GM21526 (cell line): ENCODE measurements around the gene SORCS2.

Experiments used
- ATAC-seq: cut with Tn5 transposase; IDR thresholded peaks from one replicate; pipeline ENCODE4 v1.9.1; 2021; ENCODE audit warnings: moderate library complexity; ENCODE audit not compliant: unreplicated experiment, low FRiP score

The SORCS2 gene

DNA sequence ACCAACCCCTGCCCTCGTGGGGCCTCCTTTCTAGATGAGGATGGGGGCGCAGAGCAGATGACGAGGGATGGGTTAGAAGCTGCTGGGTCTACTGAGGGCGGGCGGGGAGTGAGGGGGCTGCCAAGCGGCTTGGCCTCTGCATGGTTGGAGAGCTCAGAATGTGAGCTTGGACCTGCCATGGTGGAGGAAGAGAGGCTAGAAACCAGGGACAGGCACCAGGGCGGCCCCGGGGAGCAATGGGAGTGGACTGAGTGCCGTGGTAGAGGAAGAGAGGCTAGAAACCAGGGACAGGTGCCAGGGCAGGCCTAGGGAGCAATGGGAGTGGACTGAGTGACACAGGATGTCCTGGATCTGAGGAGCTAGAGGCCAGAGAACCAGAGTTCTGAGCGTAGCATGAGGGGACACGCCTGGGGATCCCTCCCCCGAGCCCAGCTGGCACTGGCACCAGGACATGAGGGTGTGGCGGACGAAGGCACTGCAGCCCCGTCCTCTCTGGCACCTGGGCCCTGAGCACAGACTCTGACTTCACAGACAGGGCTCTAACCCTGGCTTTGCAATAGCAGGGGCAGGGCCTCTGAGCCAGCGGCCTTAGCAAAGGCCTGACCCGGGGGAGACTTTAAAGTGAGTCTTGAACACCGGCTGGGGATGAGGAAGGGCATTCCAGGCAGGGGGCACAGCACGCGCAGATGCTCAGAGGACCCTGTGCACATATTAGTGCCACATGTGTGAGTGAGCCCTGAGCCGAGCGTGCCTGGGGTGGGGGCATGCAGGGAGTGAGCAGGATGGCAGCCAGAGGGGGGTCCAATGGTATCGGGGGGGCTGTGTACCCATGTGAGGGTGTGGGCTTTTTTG is 456.4 kb downstream of the SORCS2 start:
- ATAC-seq = no peak

DNA sequence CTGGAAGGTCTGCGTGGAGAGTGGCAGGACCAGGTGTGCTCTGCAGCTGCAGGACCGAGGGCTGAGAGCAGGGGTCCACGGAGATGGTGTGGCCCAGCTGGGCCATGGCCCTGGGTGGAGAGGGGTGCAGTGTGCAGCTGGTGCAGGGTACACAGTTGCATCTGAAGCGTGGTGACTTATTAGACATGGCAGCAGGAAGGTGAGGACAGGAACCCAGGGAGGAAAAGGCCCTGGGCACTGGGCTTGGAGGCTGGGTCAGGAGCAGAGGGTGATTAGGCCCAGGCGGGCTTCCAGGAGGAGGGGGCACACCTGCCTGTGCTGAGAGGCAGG is 457.0 kb downstream of the SORCS2 start:
- ATAC-seq = no peak

DNA sequence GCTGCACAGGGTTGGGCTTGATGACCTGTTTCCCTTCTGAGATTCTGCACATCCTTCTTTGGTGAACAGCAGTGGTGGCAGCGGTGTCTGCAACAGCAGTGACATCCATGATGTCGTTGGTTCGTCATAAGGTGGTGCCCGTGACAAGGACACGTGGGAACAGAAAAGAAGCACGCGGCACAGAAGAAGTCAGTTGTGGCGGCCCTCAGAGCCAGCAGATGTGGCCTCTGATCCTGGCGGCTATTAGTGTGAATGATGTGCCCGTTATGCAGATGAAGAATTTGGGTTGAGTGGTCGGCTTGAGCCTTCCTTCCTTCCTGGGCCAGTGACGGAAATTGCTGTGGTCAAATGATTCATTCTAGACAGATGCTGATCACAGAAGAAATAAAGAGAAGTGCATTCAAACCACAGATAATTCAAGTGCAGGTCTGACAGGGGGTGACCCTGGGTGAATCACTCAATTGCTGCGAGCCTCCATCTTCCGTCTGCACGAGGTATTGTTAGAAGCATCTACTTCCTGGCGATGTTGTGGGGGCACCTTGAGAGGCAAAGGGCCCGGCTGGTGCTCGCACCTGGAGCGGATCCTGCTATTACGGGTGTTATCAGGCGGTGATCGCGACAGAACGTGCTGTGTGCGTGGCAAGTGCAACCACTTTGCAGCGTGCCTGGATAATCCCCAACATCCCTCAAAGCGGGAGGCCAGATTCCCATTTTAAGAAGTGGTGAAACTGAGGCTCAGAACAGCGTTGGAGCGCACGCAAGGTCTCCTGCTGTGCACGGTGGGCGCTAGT is 457.6 kb downstream of the SORCS2 start:
- no peak for ATAC-seq

DNA sequence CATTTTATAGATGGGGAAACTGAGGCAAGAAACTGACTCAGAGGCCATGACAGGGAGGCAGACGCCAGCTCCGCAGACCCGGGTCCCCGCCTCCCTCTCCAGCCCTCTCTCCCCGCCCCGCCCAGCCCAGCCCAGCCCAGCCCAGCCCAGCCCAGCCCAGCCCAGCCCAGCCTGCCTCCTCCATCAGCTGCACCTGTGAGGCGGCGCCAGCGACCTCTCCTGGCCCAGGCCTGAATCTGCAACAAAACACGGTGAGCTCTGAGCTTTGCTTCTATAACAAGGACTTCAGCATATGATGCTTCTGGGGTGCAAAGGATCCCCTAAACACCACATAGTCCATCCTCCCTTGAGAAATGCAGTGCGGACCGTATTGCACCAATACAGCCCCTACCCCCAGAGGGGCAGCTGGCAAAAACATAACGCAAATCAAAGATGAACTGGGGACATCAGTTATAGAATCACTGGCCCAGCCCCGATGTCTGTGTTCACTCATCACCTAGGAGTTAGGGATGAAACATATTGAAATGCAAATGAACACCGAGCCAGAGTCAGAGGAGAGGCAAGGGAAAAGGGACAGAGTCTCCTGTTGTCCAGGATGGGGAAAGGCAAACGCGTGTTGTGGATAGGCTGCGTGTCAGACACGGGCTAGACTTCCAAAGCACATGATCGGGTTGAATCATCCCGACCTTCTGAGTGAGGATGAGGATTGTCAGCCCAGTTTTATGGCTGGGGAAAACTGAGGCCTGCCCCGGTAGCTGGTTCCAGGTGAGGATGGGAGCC is 458.5 kb downstream of the SORCS2 start:
- no peak for ATAC-seq

DNA sequence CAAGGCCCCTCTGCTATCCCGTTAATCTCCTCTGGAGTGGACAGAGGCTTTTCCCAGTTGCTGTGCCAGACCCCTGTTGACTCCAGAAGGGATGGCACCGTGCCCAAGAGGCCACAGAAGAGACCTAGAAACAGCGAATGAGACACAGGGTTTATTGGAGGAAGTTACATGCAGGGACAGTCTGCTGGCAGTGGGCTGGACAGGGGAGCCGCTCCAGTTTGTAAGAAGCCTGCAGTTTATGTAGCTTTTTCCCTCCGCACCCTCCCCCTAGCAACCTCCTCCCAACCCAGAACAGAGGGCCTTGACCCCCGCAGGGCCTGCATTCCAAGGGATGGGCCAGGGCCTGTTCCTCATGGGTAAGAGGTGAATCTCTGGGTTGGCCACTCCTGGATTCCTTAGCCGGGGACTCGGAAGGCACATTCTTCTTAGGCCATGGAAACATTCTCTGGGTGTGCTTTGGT is 459.2 kb downstream of the SORCS2 start:
- ATAC-seq = no peak

DNA sequence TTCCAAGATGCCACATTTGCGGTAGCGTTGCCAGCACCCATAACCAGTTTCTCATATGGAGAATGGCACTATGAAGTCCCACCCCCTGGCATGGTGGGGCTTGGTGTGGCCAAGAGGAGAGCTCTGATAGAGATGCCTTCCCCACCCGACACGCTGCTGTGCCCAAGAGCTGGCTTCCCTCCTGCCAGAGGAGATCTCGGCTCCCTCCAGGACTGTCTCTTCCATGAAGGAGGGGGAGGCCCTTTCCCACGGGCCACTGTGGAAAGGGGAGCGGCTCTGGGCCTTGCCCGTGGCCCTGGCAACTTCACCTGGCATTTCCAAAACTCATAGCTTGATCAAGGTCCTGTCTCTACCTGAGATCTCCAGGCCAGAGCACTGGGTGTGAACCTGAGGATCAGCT is 459.7 kb downstream of the SORCS2 start:
- ATAC-seq = no peak

DNA sequence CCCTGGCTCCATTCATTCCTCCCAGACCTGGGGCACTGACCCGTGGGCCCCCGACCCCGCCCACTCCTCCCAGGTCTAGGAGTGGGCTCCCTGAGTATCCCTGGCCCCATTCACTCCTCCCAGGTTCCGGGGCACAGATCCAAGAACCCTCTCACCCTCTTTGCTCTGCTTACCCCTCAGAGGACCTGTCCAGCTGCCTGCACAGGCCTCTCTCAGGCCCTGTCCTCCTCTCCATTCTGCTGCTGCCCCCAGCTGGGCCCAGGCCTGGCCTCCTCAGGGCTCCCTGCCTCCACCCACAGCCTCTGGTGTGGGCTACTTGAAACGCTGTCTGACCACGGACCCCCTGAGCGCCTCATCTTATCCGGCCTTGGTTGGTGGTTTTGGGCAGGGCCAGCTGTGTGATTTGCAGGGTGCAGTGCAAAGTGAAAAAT is 460.1 kb downstream of the SORCS2 start:
- no peak for ATAC-seq

DNA sequence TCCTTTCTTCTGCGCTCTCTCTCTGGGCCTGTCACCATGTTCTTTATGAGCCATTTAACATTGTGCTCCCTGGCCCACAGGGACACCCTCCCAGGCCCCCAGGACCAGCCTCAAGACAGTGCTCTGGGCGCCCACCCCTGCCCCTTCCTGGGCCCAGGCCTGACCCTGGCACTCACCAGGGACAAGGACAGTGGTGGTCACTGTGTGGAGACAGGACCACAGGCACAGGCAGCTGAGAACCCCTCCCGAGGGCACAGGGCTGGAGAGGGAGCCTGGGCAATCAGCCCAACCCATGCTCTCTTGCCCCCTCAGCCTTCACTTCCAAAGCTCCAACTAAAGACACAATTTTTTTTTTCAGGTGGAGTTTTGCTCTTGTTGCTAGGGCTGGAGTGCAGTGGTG is 460.6 kb downstream of the SORCS2 start:
- ATAC-seq = no peak

DNA sequence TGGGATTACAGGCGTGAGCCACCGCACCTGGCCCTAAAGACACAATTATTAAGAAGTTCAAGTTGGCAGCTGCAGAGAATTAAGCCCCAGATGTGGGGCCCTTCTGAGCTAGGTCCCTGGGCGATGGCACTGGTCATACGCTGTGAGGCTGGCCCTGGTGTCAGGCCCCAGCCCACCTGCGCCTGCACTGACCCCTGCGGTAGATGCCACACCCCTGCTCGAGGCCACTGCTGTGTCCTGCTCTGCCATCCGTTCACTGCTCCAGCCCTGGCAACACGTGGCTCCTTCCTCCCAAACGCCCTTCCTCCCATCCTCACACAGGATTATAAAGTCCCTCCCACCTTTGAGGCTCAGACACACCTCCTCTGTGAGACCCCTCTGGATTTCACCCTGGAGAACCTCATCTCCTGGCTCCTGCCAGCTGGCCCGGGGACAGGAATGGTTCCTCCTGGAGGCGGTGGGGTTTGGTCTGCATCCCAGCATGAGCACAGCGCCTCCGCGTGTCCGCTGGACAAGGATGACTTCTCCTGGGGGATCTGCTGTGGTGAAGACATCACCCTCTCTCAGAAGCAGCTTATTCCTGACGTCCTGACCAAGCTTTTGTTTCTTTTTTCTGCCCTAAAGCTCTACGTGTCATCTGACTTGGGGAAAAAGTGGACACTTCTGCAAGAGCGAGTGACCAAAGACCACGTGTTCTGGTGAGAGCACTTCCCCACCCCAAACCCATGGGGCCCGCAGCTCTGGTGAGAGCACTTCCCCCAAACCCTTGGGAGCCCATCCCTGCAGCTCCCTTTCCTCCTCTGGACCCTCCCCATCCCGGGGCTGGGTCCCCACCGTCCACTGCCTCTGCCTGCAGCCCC is 461.4 kb downstream of the SORCS2 start:
- ATAC-seq = no peak

DNA sequence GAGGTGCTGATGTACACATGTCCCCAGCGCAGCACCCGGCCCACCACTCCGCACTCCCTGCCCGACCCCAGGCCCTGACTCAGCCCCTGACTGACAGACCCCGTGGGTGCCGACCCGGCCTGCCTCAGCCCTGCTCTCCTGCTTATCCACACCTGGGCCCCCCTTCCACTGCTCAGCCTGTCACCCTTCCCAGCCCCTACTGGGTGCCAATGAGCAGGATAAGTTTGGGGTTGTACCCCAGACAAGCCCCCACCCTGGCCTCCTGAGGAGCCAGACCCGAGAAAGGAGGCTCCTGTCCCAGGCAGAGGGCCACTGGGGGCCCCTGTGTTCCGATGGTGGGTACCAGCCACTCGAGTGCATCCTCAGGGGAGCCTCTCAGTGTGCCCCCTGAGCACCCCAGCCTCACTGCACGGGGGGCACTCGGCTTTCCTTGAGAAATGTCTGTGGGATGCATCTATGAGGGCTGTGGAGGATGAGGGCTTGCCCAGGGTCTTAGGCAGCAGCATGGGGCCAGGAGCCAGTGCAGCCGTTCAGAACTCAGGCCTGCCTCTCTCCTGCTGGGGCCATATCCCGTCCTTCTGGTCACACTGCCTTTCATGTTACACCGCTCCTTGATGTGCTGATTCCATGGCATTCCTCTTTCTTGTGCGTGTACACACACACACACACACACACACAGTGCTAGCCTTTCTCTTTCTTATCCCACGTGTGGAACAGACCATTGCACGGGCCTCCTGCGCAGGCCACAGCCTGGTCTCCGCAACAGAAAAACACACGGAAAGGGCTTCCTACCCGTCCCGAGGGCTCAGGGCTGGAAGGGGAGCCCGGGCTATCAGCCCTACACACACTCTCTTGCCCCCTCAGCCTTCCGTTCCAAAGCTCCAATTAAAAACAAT is 462.5 kb downstream of the SORCS2 start:
- no peak for ATAC-seq

DNA sequence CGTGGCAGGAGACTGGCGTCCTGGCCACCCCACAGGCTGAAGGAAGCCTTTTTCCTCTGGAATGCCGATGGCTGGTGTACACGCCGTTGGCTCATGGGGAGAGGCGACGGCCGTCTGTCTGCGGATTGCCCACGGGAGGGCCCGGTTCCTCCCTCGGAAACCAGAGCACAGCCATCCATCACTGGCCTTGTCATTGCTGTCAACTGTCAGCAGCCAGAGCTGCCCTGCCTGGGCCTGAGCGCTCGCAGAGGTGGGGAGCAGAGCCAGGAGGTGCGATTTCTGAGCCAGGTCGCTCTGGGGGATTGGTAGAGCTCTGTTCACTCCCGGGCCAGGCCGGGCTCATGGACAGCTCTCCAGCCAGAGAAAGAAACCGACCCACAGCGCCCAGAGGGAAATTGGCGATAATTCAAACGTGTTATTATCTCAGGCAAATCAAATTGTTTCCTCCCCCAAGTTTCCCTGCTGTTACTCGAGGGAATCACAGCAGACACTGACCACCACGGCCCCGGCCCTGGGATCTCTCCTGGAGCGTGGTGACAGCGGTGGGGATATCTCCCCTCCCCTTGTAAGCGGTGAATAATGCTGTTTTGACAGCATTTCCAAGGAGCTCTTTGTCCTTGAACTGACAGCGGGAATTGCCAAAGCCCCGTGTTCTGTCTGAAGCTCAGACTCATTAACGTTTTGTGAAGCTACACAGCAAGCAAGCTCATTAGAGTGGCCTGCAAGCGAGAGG is 463.3 kb downstream of the SORCS2 start:
- ATAC-seq = no peak

DNA sequence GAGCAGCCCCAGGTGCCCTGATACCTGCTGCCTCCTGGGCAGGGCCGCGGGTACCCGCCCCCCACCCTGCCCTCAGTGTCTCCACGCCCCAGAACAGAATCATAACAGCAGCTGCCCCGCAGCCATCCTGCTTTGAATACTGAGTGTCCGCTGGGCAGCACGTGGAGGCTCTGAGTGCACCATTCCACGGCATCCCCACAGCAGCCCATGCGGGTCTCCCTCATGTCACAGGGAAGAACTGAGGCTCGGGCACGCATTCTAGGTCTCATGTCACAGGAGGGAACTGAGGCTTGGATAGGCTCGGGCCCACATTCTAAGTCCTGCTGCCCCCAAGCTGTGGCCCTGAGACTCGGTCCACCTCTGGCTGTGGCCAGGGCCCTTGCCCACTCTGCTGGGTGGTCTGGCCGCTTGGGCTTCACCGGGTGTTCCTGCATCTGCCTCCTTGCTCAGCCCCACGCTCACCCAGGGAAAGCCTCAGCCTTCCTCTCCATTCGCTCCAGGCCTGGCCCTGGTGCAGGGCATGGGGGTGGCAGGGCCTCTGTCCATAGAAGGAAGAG is 464.0 kb downstream of the SORCS2 start:
- ATAC-seq = no peak

DNA sequence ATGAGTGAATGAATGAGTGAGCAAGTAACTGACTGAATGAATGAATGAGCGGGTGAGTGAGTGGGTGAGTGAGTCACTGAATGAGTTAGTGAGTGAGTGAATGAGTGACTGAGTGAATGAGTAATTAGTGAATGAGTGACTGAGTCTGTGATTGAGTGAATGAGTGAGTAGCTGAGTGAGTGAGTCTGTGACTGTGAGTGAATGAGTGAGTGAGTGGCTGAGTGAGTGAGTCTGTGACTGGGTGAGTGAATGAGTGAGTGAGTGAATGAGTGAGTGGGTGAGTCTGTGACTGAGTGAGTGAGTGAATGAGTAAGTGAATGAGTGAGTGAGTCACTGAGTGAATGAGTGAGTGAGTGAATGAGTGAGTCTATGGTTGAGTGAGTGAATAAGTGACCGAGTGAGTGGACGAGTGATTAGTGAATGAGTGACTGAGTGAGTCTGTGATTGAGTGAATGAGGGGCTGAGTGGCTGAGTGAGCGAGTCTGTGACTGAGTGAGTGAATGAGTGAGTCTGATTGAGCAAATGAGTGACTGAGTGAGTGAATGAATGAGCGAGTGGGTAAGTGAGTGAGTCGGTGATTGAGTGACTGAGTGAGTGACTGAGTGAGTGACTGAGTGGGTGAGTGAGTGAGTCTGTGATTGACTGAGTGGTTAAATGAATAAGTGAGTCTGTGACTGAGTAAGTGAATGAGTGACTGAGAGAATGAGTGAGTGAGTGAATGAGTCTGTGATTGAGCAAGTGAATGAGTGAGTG is 465.4 kb downstream of the SORCS2 start:
- no peak for ATAC-seq

DNA sequence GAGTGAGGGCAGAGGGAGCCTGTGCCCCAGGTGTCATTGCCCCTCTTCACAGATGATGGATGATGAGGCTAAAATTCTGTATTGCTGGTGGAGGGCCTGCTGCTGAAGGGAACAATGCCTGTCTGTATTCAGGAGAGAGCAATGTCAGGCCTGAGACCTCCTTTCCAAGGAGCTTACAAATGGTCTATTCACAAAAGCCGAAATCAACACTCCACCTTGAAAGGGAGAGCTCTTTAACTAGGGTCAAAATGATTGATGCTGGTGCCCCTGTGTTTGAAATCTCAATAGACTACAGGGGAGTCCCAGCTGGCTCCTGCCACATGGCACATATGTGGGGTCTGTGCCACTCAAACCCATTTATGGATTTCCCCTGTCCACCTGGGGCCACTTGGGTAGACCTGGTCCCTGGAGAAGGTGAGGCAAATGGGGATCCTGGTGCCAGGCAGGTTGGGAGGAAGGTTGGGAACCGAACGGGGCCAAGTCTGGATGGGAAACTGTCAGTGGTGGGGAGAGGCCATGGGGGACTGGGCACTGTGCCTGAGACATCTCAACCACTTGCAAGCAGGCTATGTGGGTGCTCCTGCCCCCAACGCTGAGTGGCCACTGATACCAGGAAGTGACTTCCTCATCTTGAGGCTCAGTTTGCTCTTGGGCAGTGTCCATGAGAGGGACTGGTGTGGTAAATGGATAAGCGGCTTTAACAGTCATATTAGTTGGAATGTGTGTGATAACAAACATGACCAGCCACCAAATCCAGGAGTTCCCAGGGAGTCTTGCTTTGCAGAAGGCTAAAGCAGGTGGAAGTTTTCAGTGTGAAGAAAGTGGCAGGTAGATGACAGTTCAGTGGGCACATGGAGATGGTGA is 466.2 kb downstream of the SORCS2 start:
- ATAC-seq = no peak

DNA sequence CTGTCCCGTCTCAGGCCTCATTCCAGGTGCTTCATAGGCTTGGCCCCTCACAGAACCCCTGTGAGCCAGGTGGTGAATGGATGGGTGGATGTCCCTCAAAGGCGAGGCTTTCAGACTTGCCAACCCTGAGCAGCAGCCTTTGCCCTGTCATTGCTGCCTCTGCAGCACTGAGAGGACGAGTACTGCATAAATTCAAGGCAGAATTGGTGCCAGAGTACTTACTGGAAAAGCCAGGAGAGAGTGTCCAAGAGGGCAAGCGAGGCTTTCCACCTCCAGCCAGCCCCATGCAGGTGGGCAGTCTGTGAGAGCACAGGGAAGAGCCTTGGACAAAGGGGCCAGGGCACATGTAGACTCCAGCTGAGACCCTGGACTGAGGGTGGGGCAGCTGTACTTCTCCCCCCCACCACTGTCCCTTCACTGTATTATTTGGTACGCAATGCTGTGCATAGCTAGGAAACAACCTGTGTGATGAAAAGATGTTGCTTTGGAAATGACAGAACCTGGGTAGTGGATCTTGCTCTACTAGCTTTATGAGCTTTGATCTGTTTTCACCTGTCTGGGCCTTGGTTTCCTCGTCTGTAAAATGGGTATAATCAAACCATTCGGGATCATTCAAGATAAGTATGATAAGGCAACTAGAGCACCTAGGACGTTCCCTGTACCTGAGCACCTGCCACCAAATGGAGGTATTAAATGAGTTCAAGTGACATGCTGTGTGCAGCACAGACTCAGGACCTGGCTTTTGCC is 467.3 kb downstream of the SORCS2 start:
- ATAC-seq = no peak
